Lung (tissue), 12 donors: ENCODE measurements around the gene RNF14. TPM values are rescaled to one million over a fixed set of nuclear protein-coding genes. Genes with fewer than 3 reads are reported as not detected.
A peak's percentile ranks its signal among the peaks of the same experiment; 100 is the strongest.

Experiments used
- ATAC-seq: fragments of 200-7000 bp; cut with Tn5 transposase; one replicate; pipeline ENCODE4 v1.9.1; 2020; ENCODE audit warnings: moderate number of reproducible peaks; ENCODE audit not compliant: insufficient read depth, low FRiP score
- DNase-seq, 3 donors: peaks; one replicate each; pipeline ENCODE4 v3.0.0-alpha.2; 2013 to 2017
- H3K27ac ChIP-seq, 2 donors: one replicate each; pipeline ENCODE4 v1.5.1; 2013; ENCODE audit warnings: mild to moderate bottlenecking in 2 of 2, moderate library complexity in 2 of 2, control low read depth in 1 of 2, inconsistent platforms in 1 of 2, low read depth in 1 of 2, low read length in 1 of 2
- H3K27me3 ChIP-seq, 3 donors: one replicate each; pipeline ENCODE4 v1.5.1; 2013; ENCODE audit warnings: low read length in 2 of 3; ENCODE audit not compliant: control insufficient read depth in 3 of 3, insufficient read depth in 3 of 3
- H3K36me3 ChIP-seq, 4 donors: one replicate each; pipeline ENCODE4 v1.5.1; 2013; ENCODE audit warnings: low read length in 4 of 4, mild to moderate bottlenecking in 1 of 4, moderate library complexity in 1 of 4; ENCODE audit not compliant: control insufficient read depth in 4 of 4, insufficient read depth in 4 of 4
- H3K4me1 ChIP-seq, 5 donors: one replicate each; pipeline ENCODE4 v1.5.1; 2013; ENCODE audit warnings: low read length in 5 of 5, mild to moderate bottlenecking in 2 of 5, moderate library complexity in 1 of 5; ENCODE audit not compliant: control insufficient read depth in 5 of 5, insufficient read depth in 5 of 5
- H3K4me3 ChIP-seq: one replicate; pipeline ENCODE4 v1.5.1; 2013; ENCODE audit warnings: mild to moderate bottlenecking, control low read depth, moderate library complexity
- H3K9ac ChIP-seq, 2 donors: one replicate each; pipeline ENCODE4 v1.5.1; 2013; ENCODE audit warnings: low read length in 2 of 2, control low read depth in 1 of 2; ENCODE audit not compliant: insufficient read depth in 1 of 2
- H3K9me3 ChIP-seq, 4 donors: one replicate each; pipeline ENCODE4 v1.5.1; 2013; ENCODE audit warnings: low read length in 3 of 4, mild to moderate bottlenecking in 1 of 4, moderate library complexity in 1 of 4; ENCODE audit not compliant: control insufficient read depth in 4 of 4, insufficient read depth in 3 of 4
- WGBS, 2 donors: extraction: QIAGEN DNeasy Blood & Tissue Kit; methylation state at CpG; one replicate each; pipeline ENCODE4 v1.1.7; 2013; 5-methylcytosine and 5-hydroxymethylcytosine counted together
- polyA plus RNA-seq, 2 donors: library from polyadenylated mRNA; stranded (reverse); fragments of 200-250 nt; gene quantifications; one replicate each; pipeline ENCODE4 v1.2.1, GENCODE V29; 2013
- total RNA-seq, 2 donors: library from RNA; depleted of rRNA in 1 of 2; stranded (reverse); fragments of >200 nt in 1 of 2; gene quantifications; one replicate each; pipeline ENCODE4 v1.2.1, GENCODE V29; 2014 to 2021
- TF ChIP-seq, protein P1 (sequence below): IDR thresholded peaks from 2 replicates; pipeline ENCODE4 v1.5.1; 2012; ENCODE audit warnings: mild to moderate bottlenecking; ENCODE audit errors: control extremely low read depth, extremely low read depth
- donor health status: control.
- donor health status: control.
- donor health status: Bipolar disorder and iron deficiency.
- donor health status: healthy.
- donor health status: DM: yes; HTN: yes; CAD: no.

RNF14 gene
- total and polyA plus RNA-seq, 4 donors: 16.8 to 66.0 (median 45.1) TPM

DNA sequence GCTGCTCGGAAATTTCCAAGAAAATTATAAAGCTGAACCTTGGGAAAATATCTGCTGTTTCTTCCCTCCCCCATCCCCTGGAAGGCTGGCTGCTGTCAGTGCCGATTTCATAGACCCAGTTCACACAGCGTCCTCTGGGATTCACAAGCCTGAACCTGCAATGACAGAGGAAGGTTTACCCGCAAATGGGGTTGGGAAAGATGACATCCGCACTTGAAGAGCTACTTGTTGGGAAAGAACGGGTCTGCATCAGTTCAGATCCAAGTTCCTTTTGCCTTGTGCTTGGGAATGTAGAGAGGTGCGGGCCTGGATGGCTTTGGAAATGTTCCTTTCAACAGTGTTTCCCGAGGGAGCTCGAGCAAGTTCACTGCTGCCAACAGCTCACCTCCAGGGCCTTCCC, 24.8 kb upstream of the RNF14 start:
- no peaks in the 10 kb centered on the region for H3K9me3 ChIP-seq
- ATAC-seq (no peak), DNase-seq (no peak)
- no peak overlapping the region for H3K27ac ChIP-seq
- H3K27me3 ChIP-seq: peaks cover 0 to 7% (median 0%) of the 10 kb centered on the region in 3 donors
- WGBS, 2 donors: 80 to 82% methylated on average over 9 of the region's 9 CpGs
- no peak overlapping the region for H3K4me3 ChIP-seq
- peaks cover 0 to 13% (median 0%) of the 10 kb centered on the region in 4 donors for H3K36me3 ChIP-seq
- peaks cover 0 to 20% (median 5%) of the 10 kb centered on the region in 5 donors for H3K4me1 ChIP-seq
- H3K9ac ChIP-seq: no peak overlapping the region
- TF ChIP-seq, protein P1, sequence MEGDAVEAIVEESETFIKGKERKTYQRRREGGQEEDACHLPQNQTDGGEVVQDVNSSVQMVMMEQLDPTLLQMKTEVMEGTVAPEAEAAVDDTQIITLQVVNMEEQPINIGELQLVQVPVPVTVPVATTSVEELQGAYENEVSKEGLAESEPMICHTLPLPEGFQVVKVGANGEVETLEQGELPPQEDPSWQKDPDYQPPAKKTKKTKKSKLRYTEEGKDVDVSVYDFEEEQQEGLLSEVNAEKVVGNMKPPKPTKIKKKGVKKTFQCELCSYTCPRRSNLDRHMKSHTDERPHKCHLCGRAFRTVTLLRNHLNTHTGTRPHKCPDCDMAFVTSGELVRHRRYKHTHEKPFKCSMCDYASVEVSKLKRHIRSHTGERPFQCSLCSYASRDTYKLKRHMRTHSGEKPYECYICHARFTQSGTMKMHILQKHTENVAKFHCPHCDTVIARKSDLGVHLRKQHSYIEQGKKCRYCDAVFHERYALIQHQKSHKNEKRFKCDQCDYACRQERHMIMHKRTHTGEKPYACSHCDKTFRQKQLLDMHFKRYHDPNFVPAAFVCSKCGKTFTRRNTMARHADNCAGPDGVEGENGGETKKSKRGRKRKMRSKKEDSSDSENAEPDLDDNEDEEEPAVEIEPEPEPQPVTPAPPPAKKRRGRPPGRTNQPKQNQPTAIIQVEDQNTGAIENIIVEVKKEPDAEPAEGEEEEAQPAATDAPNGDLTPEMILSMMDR: no peak

DNA sequence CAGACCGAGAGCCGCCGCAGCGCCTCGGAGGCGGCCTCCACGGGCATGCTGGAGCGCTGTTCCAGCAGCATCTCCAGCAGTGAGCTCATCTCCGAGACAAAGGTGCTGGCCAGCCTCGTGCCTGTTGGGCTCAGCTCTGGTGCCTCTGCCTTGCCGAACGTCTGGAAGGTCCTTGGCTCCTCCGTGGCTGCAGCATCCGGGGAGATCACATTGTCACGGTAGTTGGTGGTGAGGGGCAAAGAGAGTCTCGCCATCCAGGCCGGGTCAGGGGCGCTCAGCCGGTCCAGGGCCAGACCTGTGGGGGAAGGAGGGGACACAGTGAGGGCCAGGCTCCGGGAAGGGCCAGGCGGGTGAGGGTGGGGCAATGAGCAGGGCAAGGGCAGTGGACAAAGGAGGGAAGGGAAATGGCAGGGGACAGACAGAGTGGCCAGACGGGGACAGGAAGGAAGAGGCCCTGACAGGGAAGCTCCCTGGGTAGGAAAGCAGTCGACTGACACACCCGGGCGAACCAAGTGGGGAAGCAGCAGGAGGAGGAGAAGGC, 23.3 kb upstream of the RNF14 start:
- TF ChIP-seq, protein P1: no peak
- peaks cover 0 to 14% (median under 1%) of the 10 kb centered on the region in 4 donors for H3K36me3 ChIP-seq
- H3K4me3 ChIP-seq: no peak overlapping the region
- no peaks in the 10 kb centered on the region for H3K9me3 ChIP-seq
- H3K27ac ChIP-seq: peak overlapping the region in 1 of 2 donors; percentile 60
- no peak overlapping the region for H3K9ac ChIP-seq
- WGBS, 2 donors: 46 to 59% methylated on average over 25 of the region's 25 CpGs
- peaks cover 0 to 25% (median 5%) of the 10 kb centered on the region in 5 donors for H3K4me1 ChIP-seq
- peak; percentile 31 to 55 (median 32) for DNase-seq
- H3K27me3 ChIP-seq: peaks cover 0 to 7% (median 0%) of the 10 kb centered on the region in 3 donors
- peak; percentile 64 for ATAC-seq

DNA sequence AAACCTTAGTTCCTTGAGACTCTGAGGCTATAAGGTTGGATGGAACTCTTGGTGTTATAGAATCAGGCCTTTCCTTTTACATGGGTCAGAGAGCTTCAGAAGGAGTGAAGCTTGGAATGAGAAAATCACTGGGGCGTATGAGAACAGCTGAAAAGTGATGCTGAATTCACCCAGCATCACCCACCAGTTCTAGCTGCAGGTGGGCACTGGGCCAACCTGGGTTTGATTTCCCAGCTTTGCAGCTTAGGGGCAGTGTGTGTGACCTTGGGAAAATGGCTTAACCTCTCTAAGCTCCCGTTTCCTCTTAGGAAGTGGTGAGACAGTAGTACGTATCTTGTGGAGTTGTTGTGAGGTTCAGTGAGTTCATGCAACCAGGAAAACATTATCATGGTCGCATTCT, 21.6 kb upstream of the RNF14 start:
- no peak overlapping the region for H3K9ac ChIP-seq
- DNase-seq (no peak), ATAC-seq (no peak)
- no peak overlapping the region for H3K4me3 ChIP-seq
- peaks cover 0 to 25% (median 5%) of the 10 kb centered on the region in 5 donors for H3K4me1 ChIP-seq
- peak overlapping the region in 1 of 2 donors; percentile 48 for H3K27ac ChIP-seq
- TF ChIP-seq, protein P1: no peak
- H3K27me3 ChIP-seq: peaks cover 0 to 7% (median 0%) of the 10 kb centered on the region in 3 donors
- no peaks in the 10 kb centered on the region for H3K9me3 ChIP-seq
- peaks cover 0 to 15% (median 1%) of the 10 kb centered on the region in 4 donors for H3K36me3 ChIP-seq
- WGBS, 2 donors: 47 to 50% methylated on average over 4 of the region's 4 CpGs
